Fibroblast of the aortic adventitia (primary cell): ENCODE results near the gene ST3GAL4. TPM values are rescaled to one million over a fixed set of nuclear protein-coding genes. Genes with fewer than 3 reads are reported as not detected.

Experiments
- DNase-seq: peaks from one replicate; pipeline ENCODE4 v3.0.0-alpha.2; 2010; ENCODE audit warnings: low read depth
- H3K4me3 ChIP-seq: 2 replicates; pipeline ENCODE4 v1.5.1; 2011; ENCODE audit warnings: low read depth, mild to moderate bottlenecking, control low read depth, low read length, moderate library complexity
- CTCF ChIP-seq: IDR thresholded peaks from 2 replicates; pipeline ENCODE4 v1.5.1; 2011; ENCODE audit warnings: mild to moderate bottlenecking, low read length, control low read depth, inconsistent platforms; ENCODE audit not compliant: insufficient read depth
- total RNA-seq: library from RNA; depleted of rRNA; stranded (reverse); fragments of >200 nt; gene quantifications from 2 replicates; pipeline ENCODE4 v1.2.3, GENCODE V29; 2012; ENCODE audit warnings: low replicate concordance

The ST3GAL4 gene
- total RNA-seq, 1 donor = 25.4 TPM

- no peak for TF ChIP-seq CTCF
- no peak overlapping the region for H3K4me3 ChIP-seq
- DNase-seq = no peak
Observed at GRCh38 chr11:126407101-126407521, 51.6 kb downstream of the ST3GAL4 start.

- no peak for TF ChIP-seq CTCF
- H3K4me3 ChIP-seq = no peak overlapping the region
- no peak for DNase-seq
Observed at GRCh38 chr11:126407682-126408288, 52.3 kb downstream of the ST3GAL4 start.

GRCh38 chr11:126408496-126408895, 53.0 kb downstream of the ST3GAL4 start:
- TF ChIP-seq CTCF = no peak
- H3K4me3 ChIP-seq = no peak overlapping the region
- no peak for DNase-seq

GRCh38 chr11:126408901-126409619, 53.6 kb downstream of the ST3GAL4 start:
- no peak for DNase-seq
- H3K4me3 ChIP-seq = no peak overlapping the region
- TF ChIP-seq CTCF = no peak

GRCh38 chr11:126409620-126409985, 54.1 kb downstream of the ST3GAL4 start:
- H3K4me3 ChIP-seq = no peak overlapping the region
- no peak for DNase-seq
- no peak for TF ChIP-seq CTCF

GRCh38 chr11:126410649-126411048, 55.2 kb downstream of the ST3GAL4 start:
- TF ChIP-seq CTCF = no peak
- DNase-seq = peak; percentile 71

More at GRCh38 chr11:126410649-126411048, 55.2 kb downstream of the ST3GAL4 start:
- H3K4me3 ChIP-seq = no peak overlapping the region
